Small intestine (tissue), 7 donors: ENCODE data around the gene PCBP3. TPM values are rescaled to one million over a fixed set of nuclear protein-coding genes. Genes with fewer than 3 reads are reported as not detected.

ENCODE experiments used
- DNase-seq, 2 donors: peaks; one replicate each; pipeline versions ENCODE4 v3.0.0 to v3.0.0-alpha.2; 2013
- FAIRE-seq: peaks from 2 replicates; lab custom pipeline; 2012; peaks lifted over from hg19 to GRCh38; lab: Jason Lieb, UNC
- H3K27ac ChIP-seq, 3 donors: one replicate each; pipeline ENCODE4 v1.5.1; 2013; ENCODE audit warnings: low read length in 2 of 3, mild to moderate bottlenecking in 2 of 3, control low read depth in 1 of 3, inconsistent platforms in 1 of 3, low read depth in 1 of 3, moderate library complexity in 1 of 3
- H3K27me3 ChIP-seq, 3 donors: one replicate each; pipeline ENCODE4 v1.6.1; 2013; ENCODE audit warnings: low read length in 3 of 3, inconsistent platforms in 1 of 3; ENCODE audit not compliant: control insufficient read depth in 3 of 3, insufficient read depth in 3 of 3
- H3K36me3 ChIP-seq, 3 donors: one replicate each; pipeline ENCODE4 v1.6.1; 2013; ENCODE audit warnings: low read length in 3 of 3, inconsistent platforms in 1 of 3, low read depth in 1 of 3, mild to moderate bottlenecking in 1 of 3, moderate library complexity in 1 of 3; ENCODE audit not compliant: control insufficient read depth in 3 of 3, insufficient read depth in 2 of 3
- H3K4me1 ChIP-seq, 3 donors: one replicate each; pipeline ENCODE4 v1.6.1; 2013; ENCODE audit warnings: low read length in 2 of 3, inconsistent platforms in 1 of 3, low read depth in 1 of 3, mild to moderate bottlenecking in 1 of 3, moderate library complexity in 1 of 3; ENCODE audit not compliant: control insufficient read depth in 3 of 3, insufficient read depth in 2 of 3
- H3K4me3 ChIP-seq, 3 donors: one replicate each; pipeline ENCODE4 v1.5.1; 2013; ENCODE audit warnings: low read length in 3 of 3, control low read depth in 1 of 3, inconsistent platforms in 1 of 3, low read depth in 1 of 3, mild to moderate bottlenecking in 1 of 3, moderate library complexity in 1 of 3
- H3K9me3 ChIP-seq, 2 donors: one replicate each; pipeline ENCODE4 v1.6.1; 2013; ENCODE audit warnings: low read depth in 1 of 2, low read length in 1 of 2; ENCODE audit not compliant: control insufficient read depth in 2 of 2, insufficient read depth in 1 of 2
- WGBS, 3 donors: extraction: QIAGEN DNeasy Blood & Tissue Kit; methylation state at CpG; one replicate each; pipeline ENCODE4 v1.1.7; 2013; 5-methylcytosine and 5-hydroxymethylcytosine counted together
- polyA plus RNA-seq, 4 donors: library from polyadenylated mRNA; stranded (reverse) in 3 of 4; unstranded in 1 of 4; fragments of 200-250 nt in 3 of 4; fragments of 120-200 nt in 1 of 4; gene quantifications; one replicate each; pipeline versions ENCODE4 v1.2.1 to v1.2.3, GENCODE V29; 2013
- donor health status: healthy with polysubstance abuse.
- donor health status: control.
- donor health status: control.
- donor health status: Bipolar disorder and iron deficiency.
- donor health status: healthy.

PCBP3 gene
- polyA plus RNA-seq, 4 donors = 0.81 to 8.2 (median 1.0) TPM; not detected in 1

- DNase-seq (no peak), FAIRE-seq (no peak)
- H3K4me1 ChIP-seq = no peaks in the 10 kb centered on the region
- H3K27me3 ChIP-seq = no peaks in the 10 kb centered on the region
- H3K4me3 ChIP-seq = no peak overlapping the region
- WGBS, 3 donors = 79 to 88% (median 84%) methylated on average over 12 of the region's 12 CpGs
- no peaks in the 10 kb centered on the region for H3K36me3 ChIP-seq
- no peak overlapping the region for H3K27ac ChIP-seq
- no peaks in the 10 kb centered on the region for H3K9me3 ChIP-seq
Measured at GRCh38 chr21:45737485-45738166, 94.1 kb downstream of the PCBP3 start.

- no peak for FAIRE-seq
- Histone ChIP-seq H3K4me3 (no peak overlapping the region), H3K27ac (no peak overlapping the region), H3K9me3 (no peaks in the 10 kb centered on the region), H3K4me1 (no peaks in the 10 kb centered on the region), H3K36me3 (no peaks in the 10 kb centered on the region), H3K27me3 (no peaks in the 10 kb centered on the region)
- WGBS, 3 donors = 58 to 70% (median 64%) methylated on average over 5 of the region's 5 CpGs
- DNase-seq = no peak
Measured at GRCh38 chr21:45739218-45740087, 95.9 kb downstream of the PCBP3 start.

- FAIRE-seq = no peak
- H3K27me3 ChIP-seq = no peaks in the 10 kb centered on the region
- H3K4me1 ChIP-seq = no peaks in the 10 kb centered on the region
- H3K36me3 ChIP-seq = no peaks in the 10 kb centered on the region
- no peak overlapping the region for H3K4me3 ChIP-seq
- H3K9me3 ChIP-seq = no peaks in the 10 kb centered on the region
- 76 to 80% (median 78%) methylated on average over 9 of the region's 9 CpGs for WGBS, 3 donors
- DNase-seq = no peak
- H3K27ac ChIP-seq = no peak overlapping the region
Measured at GRCh38 chr21:45740088-45740440, 96.5 kb downstream of the PCBP3 start.

- Histone ChIP-seq H3K27me3 (no peaks in the 10 kb centered on the region), H3K36me3 (no peaks in the 10 kb centered on the region), H3K27ac (no peak overlapping the region), H3K4me1 (no peaks in the 10 kb centered on the region), H3K4me3 (no peak overlapping the region), H3K9me3 (peaks cover 0 to 2% of the 10 kb centered on the region in 2 donors)
- FAIRE-seq = no peak
- WGBS, 3 donors = 59 to 64% (median 61%) methylated on average over 14 of the region's 14 CpGs
- DNase-seq = no peak
Measured at GRCh38 chr21:45740491-45741357, 97.2 kb downstream of the PCBP3 start.

- no peaks in the 10 kb centered on the region for H3K4me1 ChIP-seq
- WGBS, 3 donors = 65 to 74% (median 66%) methylated on average over 6 of the region's 6 CpGs
- H3K9me3 ChIP-seq = peaks cover 0 to 2% of the 10 kb centered on the region in 2 donors
- H3K27me3 ChIP-seq = no peaks in the 10 kb centered on the region
- H3K27ac ChIP-seq = no peak overlapping the region
- H3K36me3 ChIP-seq = no peaks in the 10 kb centered on the region
- no peak for DNase-seq
- no peak overlapping the region for H3K4me3 ChIP-seq
- no peak for FAIRE-seq
Measured at GRCh38 chr21:45741691-45742090, 98.2 kb downstream of the PCBP3 start.

GRCh38 chr21:45742247-45742646, 98.7 kb downstream of the PCBP3 start:
- no peaks in the 10 kb centered on the region for H3K27me3 ChIP-seq
- WGBS, 3 donors = 73 to 80% (median 74%) methylated on average over 7 of the region's 7 CpGs
- FAIRE-seq (no peak), DNase-seq (no peak)
- H3K9me3 ChIP-seq = peaks cover 0 to 2% of the 10 kb centered on the region in 2 donors
- H3K27ac ChIP-seq = no peak overlapping the region
- no peaks in the 10 kb centered on the region for H3K36me3 ChIP-seq
- no peaks in the 10 kb centered on the region for H3K4me1 ChIP-seq
- H3K4me3 ChIP-seq = no peak overlapping the region

- Histone ChIP-seq H3K36me3 (no peaks in the 10 kb centered on the region), H3K9me3 (peaks cover 0 to 2% of the 10 kb centered on the region in 2 donors), H3K4me3 (no peak overlapping the region), H3K4me1 (no peaks in the 10 kb centered on the region), H3K27ac (no peak overlapping the region), H3K27me3 (no peaks in the 10 kb centered on the region)
- 73 to 89% (median 79%) methylated on average over 7 of the region's 7 CpGs for WGBS, 3 donors
- FAIRE-seq (no peak), DNase-seq (no peak)
Measured at GRCh38 chr21:45745256-45745655, 101.7 kb downstream of the PCBP3 start.

- no peak overlapping the region for H3K4me3 ChIP-seq
- 86 to 89% (median 86%) methylated on average over 14 of the region's 14 CpGs for WGBS, 3 donors
- H3K9me3 ChIP-seq = peaks cover 0 to 2% of the 10 kb centered on the region in 2 donors
- no peaks in the 10 kb centered on the region for H3K36me3 ChIP-seq
- no peak for FAIRE-seq
- no peak for DNase-seq
- peak overlapping the region in 1 of 3 donors; percentile 33 for H3K27ac ChIP-seq
- no peaks in the 10 kb centered on the region for H3K4me1 ChIP-seq
- no peaks in the 10 kb centered on the region for H3K27me3 ChIP-seq
Measured at GRCh38 chr21:45747233-45747766, 103.8 kb downstream of the PCBP3 start.
